GM12892 (cell line): ENCODE data around the gene GRM1.

Experiments
- DNase-seq: peaks from one replicate; pipeline ENCODE4 v3.0.0; 2011; ENCODE audit not compliant: insufficient read length
- FAIRE-seq: peaks from 2 replicates; lab custom pipeline; 2011; peaks lifted over from hg19 to GRCh38; lab: Jason Lieb, UNC
- POLR2A ChIP-seq: IDR thresholded peaks from 2 replicates; pipeline ENCODE4 v1.6.1; 2011; ENCODE audit warnings: low read depth, low read length, control low read depth
- POLR2AphosphoS5 ChIP-seq: IDR thresholded peaks from 2 replicates; pipeline ENCODE4 v1.6.1; 2011; ENCODE audit warnings: low read depth, low read length, control low read depth
- TAF1 ChIP-seq: IDR thresholded peaks from 2 replicates; pipeline ENCODE4 v1.6.1; 2011; ENCODE audit warnings: low read depth, mild to moderate bottlenecking, control low read depth, low read length, borderline replicate concordance

GRM1 gene

DNA sequence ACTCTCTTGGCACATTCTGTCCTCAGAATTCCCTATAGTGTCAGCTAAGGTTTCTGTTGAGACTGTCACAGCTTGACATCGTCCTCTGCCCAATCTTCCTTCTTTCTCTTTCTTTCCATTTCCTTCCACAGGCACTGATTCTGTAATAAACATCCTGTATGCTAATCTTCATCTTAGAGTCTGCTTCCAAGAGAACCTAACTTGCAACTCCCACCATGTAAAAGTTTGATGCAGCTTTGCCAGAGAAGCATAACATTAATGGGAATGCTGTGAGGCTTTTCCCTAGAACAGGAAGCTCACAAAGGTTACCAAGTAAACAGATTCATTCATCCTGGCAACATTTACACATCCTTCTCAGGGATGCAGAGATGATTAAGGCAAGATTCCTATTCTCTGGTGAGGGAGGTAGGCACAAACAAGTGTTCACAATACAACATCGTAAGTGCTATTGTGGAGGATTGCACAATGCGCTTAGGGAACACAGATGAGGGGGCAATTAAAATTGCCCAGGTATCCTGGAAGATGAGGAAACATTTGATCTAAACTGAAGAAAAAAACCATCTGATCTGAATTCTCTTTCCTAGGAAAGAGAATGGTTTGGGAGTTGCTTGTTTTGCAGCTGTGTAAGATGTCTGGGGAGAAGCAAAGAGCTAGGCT is 74.7 kb downstream of the GRM1 start:
- no peak for TF ChIP-seq TAF1
- TF ChIP-seq POLR2A = no peak
- TF ChIP-seq POLR2AphosphoS5 = no peak
- DNase-seq = no peak
- FAIRE-seq = no peak

GRCh38 chr6:146106532-146106931 is 77.7 kb downstream of the GRM1 start:
- TF ChIP-seq POLR2A = no peak
- TF ChIP-seq POLR2AphosphoS5 = no peak
- no peak for TF ChIP-seq TAF1
- DNase-seq (no peak), FAIRE-seq (no peak)

GRCh38 chr6:146110990-146111389 is 82.1 kb downstream of the GRM1 start:
- no peak for DNase-seq
- FAIRE-seq = no peak
- no peak for TF ChIP-seq POLR2AphosphoS5
- TF ChIP-seq POLR2A = no peak
- no peak for TF ChIP-seq TAF1

GRCh38 chr6:146111881-146112450 is 83.1 kb downstream of the GRM1 start:
- no peak for DNase-seq
- TF ChIP-seq POLR2AphosphoS5 = no peak
- TF ChIP-seq TAF1 = no peak
- TF ChIP-seq POLR2A = no peak
- no peak for FAIRE-seq

- DNase-seq (no peak), FAIRE-seq (no peak)
- TF ChIP-seq POLR2AphosphoS5 (no peak), TAF1 (no peak), POLR2A (no peak)
Observed at GRCh38 chr6:146113084-146113623, 84.3 kb downstream of the GRM1 start.

DNA sequence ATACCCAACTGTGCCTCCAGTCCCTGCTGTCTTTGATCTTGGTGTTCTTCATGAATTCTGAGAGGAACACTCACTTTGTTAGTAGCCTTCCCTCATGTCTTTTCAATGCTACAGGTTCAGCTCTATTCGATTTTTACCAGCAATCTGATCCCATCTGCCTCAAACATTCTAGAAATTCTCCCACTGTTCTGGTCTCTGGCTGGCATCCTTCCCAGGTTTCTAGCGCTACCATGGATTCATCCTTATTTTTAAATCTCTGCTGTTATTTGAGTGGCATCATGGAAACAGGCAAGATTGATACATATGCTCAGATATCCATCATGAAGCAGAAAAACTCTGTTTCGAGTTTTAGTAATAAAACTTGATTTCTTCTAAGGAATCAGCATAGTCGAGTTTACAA is 94.8 kb downstream of the GRM1 start:
- DNase-seq (no peak), FAIRE-seq (no peak)
- TF ChIP-seq POLR2AphosphoS5 (no peak), POLR2A (no peak)

GRCh38 chr6:146127447-146128215 is 98.8 kb downstream of the GRM1 start:
- DNase-seq = no peak
- no peak for FAIRE-seq
- no peak for TF ChIP-seq TAF1
- no peak for TF ChIP-seq POLR2A
- TF ChIP-seq POLR2AphosphoS5 = no peak

DNA sequence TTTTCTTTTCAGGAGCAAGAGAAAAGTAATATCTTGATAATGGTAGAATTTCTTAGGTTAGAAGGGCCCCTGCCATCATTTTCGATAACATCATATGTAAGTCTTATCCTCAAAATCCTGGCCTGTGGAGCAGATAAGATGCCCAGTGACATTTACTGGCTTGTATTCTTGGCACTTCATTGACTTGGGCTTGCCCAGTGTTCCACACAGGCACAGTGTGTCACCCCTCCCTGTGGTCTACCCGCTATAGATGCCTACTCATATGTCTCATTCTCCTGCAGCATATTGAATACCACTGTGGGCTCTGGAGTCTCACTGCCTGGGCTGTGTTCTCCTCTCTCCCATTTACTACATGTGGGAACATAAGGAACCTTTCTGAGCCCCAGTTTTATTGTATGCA is 105.0 kb downstream of the GRM1 start:
- FAIRE-seq (no peak), DNase-seq (no peak)
- TF ChIP-seq POLR2A (no peak), TAF1 (no peak), POLR2AphosphoS5 (no peak)

DNA sequence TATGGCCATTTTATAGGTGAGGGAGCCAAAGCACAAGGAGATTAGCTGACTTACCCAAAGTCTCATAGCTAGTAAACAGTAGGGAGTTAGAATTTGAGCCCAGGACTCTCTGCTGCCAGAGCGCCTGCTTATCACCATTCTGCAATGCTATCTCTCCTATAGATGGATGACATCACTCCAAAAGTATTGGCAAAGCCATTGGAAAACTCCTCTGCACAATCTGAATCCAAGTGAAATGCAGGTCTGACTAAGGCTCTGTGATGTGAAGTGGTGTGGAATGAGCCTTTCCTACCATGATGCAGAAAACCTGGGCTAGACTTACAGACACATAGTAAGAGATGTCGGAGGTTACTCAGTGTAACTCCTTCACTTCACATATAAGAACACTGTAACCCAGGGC is 106.3 kb downstream of the GRM1 start:
- FAIRE-seq = no peak

GRCh38 chr6:146146836-146147235 is 118.0 kb downstream of the GRM1 start:
- TF ChIP-seq POLR2AphosphoS5 (no peak), POLR2A (no peak)
- DNase-seq (no peak), FAIRE-seq (no peak)

More for the DNA sequence above, 106.3 kb downstream of the GRM1 start:
- no peak for TF ChIP-seq TAF1
- no peak for TF ChIP-seq POLR2AphosphoS5
- no peak for TF ChIP-seq POLR2A
- no peak for DNase-seq

- no peak for DNase-seq
- no peak for FAIRE-seq
- TF ChIP-seq POLR2A (no peak), TAF1 (no peak), POLR2AphosphoS5 (no peak)
Observed at GRCh38 chr6:146149770-146150169, 120.9 kb downstream of the GRM1 start.
